PC-9 (cell line): ENCODE results near the gene HJV.

Experiments
- CTCF ChIP-seq: fragments of 200-600 bp; sonication (generic); conservative IDR thresholded peaks from 2 replicates; pipeline ENCODE4 v1.6.1; 2017; ENCODE audit warnings: mixed run types, antibody characterized with exemption, mild to moderate bottlenecking, moderate library complexity
- EZH2 ChIP-seq: fragments of 200-600 bp; sonication (generic); IDR thresholded peaks from 2 replicates; pipeline ENCODE4 v1.8.0; 2017; ENCODE audit warnings: antibody characterized with exemption, low read depth

- TF ChIP-seq CTCF (no peak), EZH2 (no peak)
Observed at GRCh38 chr1:145997016-145997717, 24.4 kb downstream of the HJV start.
